ENCODE data around the gene ECT2.
"Not testable (repeated sequence)": the region's sequence is repeated elsewhere in the genome, so short reads cannot be mapped to it uniquely, and the experiment has no call there.

DNA sequence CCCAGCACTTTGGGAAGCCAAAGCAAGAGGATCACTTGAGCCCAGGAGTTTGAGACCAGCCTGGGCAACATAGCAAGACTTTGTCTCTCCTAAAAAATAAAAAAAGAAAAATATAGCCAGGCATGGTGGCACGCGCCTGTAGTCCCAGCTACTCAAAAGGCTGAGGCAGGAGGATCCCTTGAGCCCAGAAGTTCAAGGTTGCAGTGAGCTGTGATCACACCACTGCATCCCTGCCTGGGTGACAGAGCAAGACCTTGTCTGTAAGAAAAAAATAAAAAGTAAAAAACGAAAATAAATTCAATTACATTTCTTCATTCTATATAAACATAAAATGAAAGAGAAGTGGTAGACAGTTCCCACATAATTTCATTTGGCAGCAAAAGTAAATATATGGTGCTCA, 47.8 kb upstream of the ECT2 start:
- TF ChIP-seq EZH2 (IDR thresholded peaks at IDR 0.05; ENCODE audit: borderline replicate concordance, low read depth, low read length, severe bottlenecking); CTCF (IDR thresholded peaks at IDR 0.05; ENCODE audit: borderline replicate concordance, extremely low read depth, low read length, poor library complexity, severe bottlenecking): not testable (repeated sequence)
